A549 (cell line): ENCODE measurements around the gene TP53RK.

Experiments used
- MAFK ChIP-seq: fragments of 450-650 bp; IDR thresholded peaks from 2 replicates; pipeline ENCODE4 v1.6.1; 2014; ENCODE audit not compliant: partially characterized antibody
- POLR2AphosphoS2 ChIP-seq: conservative IDR thresholded peaks from 2 replicates; pipeline ENCODE4 v1.6.1; 2012; ENCODE audit warnings: low read length, improper control_type of control experiment, inconsistent platforms

DNA sequence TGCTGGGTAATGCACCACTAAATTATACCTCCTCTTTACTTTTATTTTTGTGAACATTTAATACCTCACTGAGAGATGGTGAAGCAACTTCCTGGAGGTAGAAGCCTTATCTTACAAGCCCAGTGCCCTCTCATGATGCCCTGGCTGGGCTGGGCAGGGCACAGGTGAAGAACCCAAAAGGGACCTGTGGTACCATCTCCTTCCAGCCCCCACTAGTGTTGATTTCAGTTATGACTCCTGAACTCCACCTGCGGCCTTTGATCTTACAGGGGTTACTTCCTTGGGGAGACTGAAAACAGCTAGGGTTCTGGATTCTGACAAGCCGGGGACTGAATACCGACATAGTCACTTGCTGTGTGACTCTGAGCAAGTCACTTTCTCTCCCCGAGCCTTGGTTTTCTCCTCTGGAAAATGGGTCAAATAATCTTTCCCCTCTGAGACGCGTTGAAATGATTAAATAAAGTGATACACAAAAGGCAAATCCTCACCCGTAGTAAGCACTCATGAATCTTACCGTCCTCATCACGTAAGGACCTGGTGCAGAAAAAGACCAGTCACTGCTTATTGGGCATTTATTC is 39.2 kb downstream of the TP53RK start:
- TF ChIP-seq MAFK (no peak), POLR2AphosphoS2 (no peak)
